NB4 (cell line): ENCODE results near the gene SLC49A3.

Experiments used
- DNase-seq: peaks from one replicate; pipeline ENCODE4 v3.0.0; 2010; ENCODE audit warnings: low read depth
- H3K4me3 ChIP-seq: one replicate; pipeline ENCODE4 v1.5.1; 2011; ENCODE audit warnings: mild to moderate bottlenecking, low read depth, low read length, moderate library complexity
- MYC ChIP-seq: IDR thresholded peaks from 2 replicates; pipeline ENCODE4 v1.6.1; 2011; ENCODE audit warnings: low read depth, low read length
- POLR2A ChIP-seq: IDR thresholded peaks from 2 replicates; pipeline ENCODE4 v1.6.1; 2011; ENCODE audit warnings: mild to moderate bottlenecking; ENCODE audit not compliant: insufficient read length; ENCODE audit errors: extremely low read depth
- TF ChIP-seq, protein P1 (sequence below): IDR thresholded peaks from 2 replicates; pipeline ENCODE4 v1.6.1; 2011; ENCODE audit warnings: low read depth, low read length
- TF ChIP-seq, protein P2 (sequence below): IDR thresholded peaks from one replicate; pipeline ENCODE4 v1.5.1; 2012; ENCODE audit warnings: low read depth, low read length

Gene SLC49A3

DNA sequence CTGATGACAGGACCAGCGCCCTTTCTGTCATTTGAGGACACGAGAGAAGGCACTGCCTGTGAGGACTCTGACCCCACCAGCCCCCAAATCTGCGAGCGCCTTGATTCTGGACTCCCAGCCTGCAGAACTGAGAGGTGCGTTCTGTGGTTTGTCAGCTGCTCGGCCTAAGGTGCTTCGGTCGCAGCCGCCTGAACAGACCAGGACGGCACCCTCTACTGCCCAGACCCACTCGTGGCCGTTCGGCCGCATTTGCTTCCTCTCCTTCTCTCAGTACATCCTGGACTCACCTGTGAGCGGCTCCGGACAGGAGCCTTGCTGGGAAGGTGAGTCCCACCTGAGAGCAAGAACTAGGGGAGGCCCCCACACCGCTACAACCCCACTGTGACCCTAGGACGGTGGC lies 25.1 kb upstream of the SLC49A3 start:
- no peak for DNase-seq
- H3K4me3 ChIP-seq: no peak overlapping the region
- TF ChIP-seq MYC: no peak

DNA sequence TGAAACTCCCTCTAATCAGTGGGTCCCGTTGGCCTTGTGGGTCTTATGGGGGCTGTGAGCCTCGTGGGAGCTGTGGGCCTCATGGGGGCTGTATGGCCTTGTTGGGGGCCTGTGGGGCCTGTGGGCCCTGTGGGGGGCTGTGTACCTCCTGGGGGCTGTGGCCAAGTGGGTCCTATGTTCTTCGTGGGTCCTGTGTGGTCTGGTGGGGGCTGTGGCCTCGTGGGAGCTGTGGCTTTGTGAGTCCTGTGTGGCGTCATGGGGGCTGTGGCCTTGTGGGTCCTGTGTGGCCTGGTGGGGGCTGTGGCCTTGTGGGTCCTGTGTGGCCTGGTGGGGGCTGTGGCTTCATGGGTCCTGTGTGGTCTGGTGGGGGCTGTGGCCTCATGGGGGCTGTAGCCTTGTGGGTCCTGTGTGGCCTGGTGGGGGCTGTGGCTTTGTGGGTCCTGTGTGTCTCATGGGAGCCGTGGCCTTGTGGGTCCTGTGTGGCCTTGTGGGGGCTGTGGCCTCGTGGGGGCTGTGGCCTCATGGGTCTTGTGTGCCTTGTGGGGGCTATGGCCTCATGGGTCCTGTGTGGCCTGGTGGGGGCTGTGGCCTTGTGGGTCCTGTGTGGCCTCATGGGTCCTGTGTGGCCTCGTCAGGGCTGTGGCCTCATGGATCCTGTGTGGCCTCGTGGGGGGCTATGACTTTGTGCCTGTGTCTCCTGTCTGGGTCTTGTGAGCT lies 24.1 kb upstream of the SLC49A3 start:
- TF ChIP-seq, protein P1, sequence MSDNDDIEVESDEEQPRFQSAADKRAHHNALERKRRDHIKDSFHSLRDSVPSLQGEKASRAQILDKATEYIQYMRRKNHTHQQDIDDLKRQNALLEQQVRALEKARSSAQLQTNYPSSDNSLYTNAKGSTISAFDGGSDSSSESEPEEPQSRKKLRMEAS: no peak
- TF ChIP-seq, protein P2, sequence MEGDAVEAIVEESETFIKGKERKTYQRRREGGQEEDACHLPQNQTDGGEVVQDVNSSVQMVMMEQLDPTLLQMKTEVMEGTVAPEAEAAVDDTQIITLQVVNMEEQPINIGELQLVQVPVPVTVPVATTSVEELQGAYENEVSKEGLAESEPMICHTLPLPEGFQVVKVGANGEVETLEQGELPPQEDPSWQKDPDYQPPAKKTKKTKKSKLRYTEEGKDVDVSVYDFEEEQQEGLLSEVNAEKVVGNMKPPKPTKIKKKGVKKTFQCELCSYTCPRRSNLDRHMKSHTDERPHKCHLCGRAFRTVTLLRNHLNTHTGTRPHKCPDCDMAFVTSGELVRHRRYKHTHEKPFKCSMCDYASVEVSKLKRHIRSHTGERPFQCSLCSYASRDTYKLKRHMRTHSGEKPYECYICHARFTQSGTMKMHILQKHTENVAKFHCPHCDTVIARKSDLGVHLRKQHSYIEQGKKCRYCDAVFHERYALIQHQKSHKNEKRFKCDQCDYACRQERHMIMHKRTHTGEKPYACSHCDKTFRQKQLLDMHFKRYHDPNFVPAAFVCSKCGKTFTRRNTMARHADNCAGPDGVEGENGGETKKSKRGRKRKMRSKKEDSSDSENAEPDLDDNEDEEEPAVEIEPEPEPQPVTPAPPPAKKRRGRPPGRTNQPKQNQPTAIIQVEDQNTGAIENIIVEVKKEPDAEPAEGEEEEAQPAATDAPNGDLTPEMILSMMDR: no peak
- TF ChIP-seq MYC (no peak), POLR2A (no peak)
- no peak overlapping the region for H3K4me3 ChIP-seq
- no peak for DNase-seq

DNA sequence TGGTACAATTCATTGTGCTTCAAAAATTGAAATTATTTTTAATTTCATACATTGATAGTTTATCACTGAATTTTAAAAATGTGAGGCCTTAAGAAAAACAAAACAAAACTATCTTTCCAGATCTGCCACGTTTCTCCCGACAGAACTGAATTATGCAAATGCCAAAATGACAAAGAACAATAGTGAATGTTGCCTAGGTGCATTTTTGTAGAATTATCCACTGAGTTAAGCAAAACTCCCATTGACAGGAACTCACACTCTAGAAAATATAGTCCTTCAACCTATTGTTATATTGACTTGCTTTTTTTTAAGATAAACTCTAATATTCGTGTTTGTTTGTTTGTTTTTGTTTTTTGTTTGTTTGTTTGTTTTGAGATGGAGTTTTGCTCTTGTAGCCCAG lies 23.1 kb upstream of the SLC49A3 start:
- no peak overlapping the region for H3K4me3 ChIP-seq
- TF ChIP-seq MYC (no peak), POLR2A (no peak)
- TF ChIP-seq, protein P1: no peak
- TF ChIP-seq, protein P2: no peak
- DNase-seq: no peak

DNA sequence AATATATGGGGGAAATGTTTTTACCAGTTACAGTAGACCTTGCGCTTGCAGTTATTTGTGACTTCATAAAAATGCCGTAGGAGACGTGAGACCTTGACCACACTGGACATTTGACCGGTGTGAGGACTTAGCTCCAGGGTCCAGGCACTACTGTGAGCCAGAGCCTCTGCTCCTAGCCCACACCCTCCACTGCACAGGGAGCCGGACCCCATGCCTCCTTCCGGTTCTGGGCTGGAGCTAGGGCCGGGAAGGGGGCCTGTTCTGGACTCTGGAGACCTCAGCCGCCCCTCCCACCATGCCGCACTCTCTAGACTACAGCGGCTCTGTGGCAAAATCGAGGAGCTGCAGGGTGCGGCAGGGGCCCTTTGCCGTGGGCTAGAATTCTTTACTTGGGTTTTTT lies 22.0 kb upstream of the SLC49A3 start:
- no peak for DNase-seq
- TF ChIP-seq, protein P2: no peak
- TF ChIP-seq MYC: no peak
- no peak for TF ChIP-seq POLR2A
- TF ChIP-seq, protein P1: no peak
- no peak overlapping the region for H3K4me3 ChIP-seq

DNA sequence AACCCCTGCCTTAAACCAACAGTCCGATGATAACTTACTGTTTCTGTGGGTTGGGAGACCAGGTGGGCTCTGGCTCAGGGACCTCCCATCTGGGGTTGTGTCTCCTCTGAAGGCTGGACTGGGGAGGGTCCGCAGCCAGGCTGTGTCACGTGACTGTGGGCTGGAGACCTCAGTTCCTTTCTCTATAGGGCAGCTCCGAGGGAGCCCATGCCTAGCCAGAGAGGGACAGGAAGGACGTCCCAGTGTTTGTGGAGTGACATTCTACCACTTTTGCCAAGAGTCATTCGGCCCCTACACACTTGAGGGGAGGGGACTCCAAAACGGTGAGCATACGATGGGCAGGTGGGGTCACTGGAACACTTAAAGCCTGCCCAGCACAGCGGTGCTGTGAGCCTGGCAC lies 21.2 kb upstream of the SLC49A3 start:
- TF ChIP-seq, protein P1: no peak
- TF ChIP-seq, protein P2: no peak
- TF ChIP-seq POLR2A (no peak), MYC (no peak)
- H3K4me3 ChIP-seq: no peak overlapping the region

DNA sequence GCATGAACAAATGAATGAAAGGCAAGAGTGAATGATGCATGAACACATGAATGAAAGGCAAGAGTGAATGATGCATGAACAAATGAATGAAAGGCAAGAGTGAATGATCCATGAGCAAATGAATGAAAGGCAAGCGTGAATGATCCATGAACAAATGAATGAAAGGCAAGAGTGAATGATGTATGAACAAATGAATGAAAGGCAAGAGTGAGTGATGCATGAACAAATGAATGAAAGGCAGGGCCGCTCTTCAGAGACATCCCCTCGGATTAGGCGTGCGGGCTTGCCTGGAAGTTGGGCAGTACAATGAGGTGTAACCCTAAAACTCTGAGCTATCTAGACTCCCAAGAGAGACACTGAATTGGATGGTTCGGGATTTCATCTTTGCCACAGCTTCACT lies 20.4 kb upstream of the SLC49A3 start:
- H3K4me3 ChIP-seq: no peak overlapping the region
- no peak for DNase-seq
- TF ChIP-seq, protein P1: no peak
- no peak for TF ChIP-seq POLR2A
- TF ChIP-seq MYC: no peak
- TF ChIP-seq, protein P2: no peak

More for the DNA sequence above, 21.2 kb upstream of the SLC49A3 start:
- no peak for DNase-seq
